IMR-90 (cell line): ENCODE measurements around the gene TBXAS1. TPM values are rescaled to one million over a fixed set of nuclear protein-coding genes. Genes with fewer than 3 reads are reported as not detected.

Experiments used
- ATAC-seq: fragments of 200-7000 bp; cut with Tn5 transposase; 2 replicates; pipeline ENCODE4 v1.9.1; 2020; ENCODE audit warnings: low read depth, mild to moderate bottlenecking, moderate library complexity
- BruUV-seq: library from RNA; stranded (reverse); fragments of 400-500 nt; replicated peaks from 2 replicates; lab custom pipeline; 2021; lab: Mats Ljungman, UMichigan
- CTCF ChIA-PET: fragments of 300-600 bp; formaldehyde crosslinking; extraction: SDS; loops from one replicate; lab custom pipeline; 2021; ENCODE audit warnings: antibody characterized with exemption; lab: Yijun Ruan, JAX
- POLR2A ChIA-PET: fragments of 300-600 bp; sonication (Branson Sonifier 250); formaldehyde crosslinking; loops from one replicate; lab custom pipeline; 2022; ENCODE audit warnings: antibody characterized with exemption; ENCODE audit not compliant: unreplicated experiment; lab: Charles Lee
- DNase-seq: peaks from one replicate; pipeline ENCODE4 v3.0.0; 2013
- H2AFZ ChIP-seq: replicated peaks from 2 replicates; pipeline ENCODE3; 2013; ENCODE audit warnings: low read length, mild to moderate bottlenecking; ENCODE audit not compliant: poor library complexity
- H2AK5ac ChIP-seq: 2 replicates; pipeline ENCODE4 v1.6.1; 2013; ENCODE audit warnings: low read depth, low read length, inconsistent platforms
- H2AK9ac ChIP-seq: replicated peaks from 2 replicates; pipeline ENCODE3; 2013; ENCODE audit warnings: mild to moderate bottlenecking, low read depth, low read length, moderate library complexity; ENCODE audit not compliant: poor library complexity
- H2BK120ac ChIP-seq: 2 replicates; pipeline ENCODE4 v1.6.1; 2013; ENCODE audit warnings: low read depth, low read length, inconsistent platforms
- H2BK15ac ChIP-seq: 3 replicates; pipeline ENCODE4 v1.6.1; 2013; ENCODE audit warnings: low read depth, low read length, inconsistent platforms
- H2BK20ac ChIP-seq: 2 replicates; pipeline ENCODE4 v1.6.1; 2013; ENCODE audit warnings: low read depth, mild to moderate bottlenecking, inconsistent platforms, low read length, moderate library complexity
- H2BK5ac ChIP-seq: 2 replicates; pipeline ENCODE4 v1.6.1; 2013; ENCODE audit warnings: mild to moderate bottlenecking, low read depth, low read length, inconsistent platforms; ENCODE audit not compliant: poor library complexity, severe bottlenecking
- H3K14ac ChIP-seq: replicated peaks from 2 replicates; pipeline ENCODE4 v1.6.1; 2013; ENCODE audit warnings: low read depth, low read length, inconsistent platforms
- H3K18ac ChIP-seq: 2 replicates; pipeline ENCODE4 v1.6.1; 2013; ENCODE audit warnings: low read depth, low read length, control low read depth
- H3K23ac ChIP-seq: 2 replicates; pipeline ENCODE4 v1.6.1; 2013; ENCODE audit warnings: low read depth, low read length, inconsistent platforms
- H3K27ac ChIP-seq: 2 replicates; pipeline ENCODE4 v1.5.1; 2013; ENCODE audit warnings: mild to moderate bottlenecking, control low read depth, low read length; ENCODE audit not compliant: insufficient read depth
- H3K27me3 ChIP-seq: 2 replicates; pipeline ENCODE4 v1.6.1; 2013; ENCODE audit warnings: low read length; ENCODE audit not compliant: control insufficient read depth, insufficient read depth
- H3K36me3 ChIP-seq: 2 replicates; pipeline ENCODE4 v1.6.1; 2013; ENCODE audit warnings: low read length, mixed read lengths; ENCODE audit not compliant: control insufficient read depth, insufficient read depth
- H3K4ac ChIP-seq: 2 replicates; pipeline ENCODE4 v1.6.1; 2013; ENCODE audit warnings: low read depth, low read length, inconsistent platforms
- H3K4me1 ChIP-seq: 2 replicates; pipeline ENCODE4 v1.6.1; 2013; ENCODE audit warnings: low read length, mixed read lengths; ENCODE audit not compliant: control insufficient read depth, insufficient read depth
- H3K4me2 ChIP-seq: 2 replicates; pipeline ENCODE4 v1.6.1; 2013; ENCODE audit warnings: low read depth, mild to moderate bottlenecking, control low read depth, low read length, moderate library complexity
- H3K4me3 ChIP-seq: 2 replicates; pipeline ENCODE4 v1.5.1; 2013; ENCODE audit warnings: low read depth, mild to moderate bottlenecking, control low read depth, low read length, moderate library complexity; ENCODE audit not compliant: insufficient read depth
- H3K56ac ChIP-seq: 2 replicates; pipeline ENCODE4 v1.6.1; 2013; ENCODE audit warnings: low read length, inconsistent platforms; ENCODE audit not compliant: insufficient read depth; ENCODE audit errors: extremely low read depth
- H3K79me1 ChIP-seq, 2 experiments: 2 replicates each; pipeline ENCODE4 v1.6.1; 2013; ENCODE audit warnings: low read length in 2 of 2, inconsistent platforms in 1 of 2, low read depth in 1 of 2
- H3K9ac ChIP-seq: 2 replicates; pipeline ENCODE4 v1.6.1; 2013; ENCODE audit warnings: low read depth, low read length, control low read depth
- H3K9me1 ChIP-seq: 2 replicates; pipeline ENCODE4 v1.6.1; 2013; ENCODE audit warnings: low read length, inconsistent platforms; ENCODE audit not compliant: insufficient read depth
- H3K9me3 ChIP-seq: 2 replicates; pipeline ENCODE4 v1.6.1; 2013; ENCODE audit warnings: low read length; ENCODE audit not compliant: control insufficient read depth, insufficient read depth
- H4K20me1 ChIP-seq: 2 replicates; pipeline ENCODE4 v1.6.1; 2013; ENCODE audit warnings: low read length, inconsistent platforms; ENCODE audit not compliant: insufficient read depth
- H4K5ac ChIP-seq: 2 replicates; pipeline ENCODE4 v1.6.1; 2013; ENCODE audit warnings: mild to moderate bottlenecking, low read depth, low read length, control low read depth
- H4K8ac ChIP-seq, 2 experiments: 2 replicates each; pipeline ENCODE4 v1.6.1; 2013; ENCODE audit warnings: low read depth in 2 of 2, low read length in 2 of 2, control low read depth in 1 of 2, inconsistent platforms in 1 of 2
- H4K91ac ChIP-seq: 2 replicates; pipeline ENCODE4 v1.6.1; 2013; ENCODE audit warnings: low read depth, low read length, inconsistent platforms; ENCODE audit not compliant: insufficient read depth
- BHLHE40 ChIP-seq: fragments of 150-350 bp; IDR thresholded peaks from 2 replicates; pipeline ENCODE4 v1.6.1; 2016; ENCODE audit warnings: mild to moderate bottlenecking, low read depth, low read length
- CHD1 ChIP-seq: IDR thresholded peaks from 2 replicates; pipeline ENCODE4 v1.6.1; 2012; ENCODE audit warnings: low read depth, low read length, improper control_type of control experiment
- FOS ChIP-seq: fragments of 150-350 bp; IDR thresholded peaks from 2 replicates; pipeline ENCODE4 v1.6.1; 2016; ENCODE audit warnings: low read depth, low read length
- MAZ ChIP-seq: IDR thresholded peaks from 2 replicates; pipeline ENCODE4 v1.6.1; 2012; ENCODE audit warnings: low read depth, mild to moderate bottlenecking, low read length, improper control_type of control experiment, moderate library complexity, borderline replicate concordance
- MXI1 ChIP-seq: IDR thresholded peaks from 2 replicates; pipeline ENCODE4 v1.6.1; 2012; ENCODE audit warnings: low read depth, mild to moderate bottlenecking, low read length, moderate library complexity, borderline replicate concordance
- POLR2A ChIP-seq: IDR thresholded peaks from 2 replicates; pipeline ENCODE4 v1.6.1; 2012; ENCODE audit warnings: mild to moderate bottlenecking, low read depth, low read length
- RCOR1 ChIP-seq: IDR thresholded peaks from 2 replicates; pipeline ENCODE4 v1.6.1; 2012; ENCODE audit warnings: mild to moderate bottlenecking, low read length, improper control_type of control experiment; ENCODE audit not compliant: insufficient replicate concordance
- RFX5 ChIP-seq: IDR thresholded peaks from 2 replicates; pipeline ENCODE4 v1.8.0; 2012; ENCODE audit warnings: low read depth, mild to moderate bottlenecking, low read length, moderate library complexity
- WGBS, 2 experiments: methylation state at CpG; one replicate each; pipeline versions ENCODE4 v1.1.5 to v1.1.7; 2013; ENCODE audit warnings: missing lambda C conversion rate in 2 of 2; ENCODE audit not compliant: insufficient read length in 1 of 2; ENCODE audit errors: extremely low coverage in 2 of 2; 5-methylcytosine and 5-hydroxymethylcytosine counted together
- dilution Hi-C: fragments of 300-500 bp; cut with HindIII; formaldehyde crosslinking; loops from one replicate; pipeline ENCODE4 v1.14.3; 2018; ENCODE audit warnings: low sequenced_read_pairs; ENCODE audit not compliant: unreplicated experiment
- in situ Hi-C: fragments of 300-500 bp; cut with MboI; formaldehyde crosslinking; loops from 3 replicates; pipeline ENCODE4 v1.14.3; 2019; ENCODE audit warnings: low sequenced_read_pairs, inconsistent platforms, mixed read lengths
- intact Hi-C: fragments of 100-400 bp; cut with micrococcal nuclease; formaldehyde crosslinking; loops from 2 replicates; pipeline ENCODE4 v1.10.0; 2022
- polyA plus RNA-seq, 3 experiments: library from polyadenylated mRNA; depleted of rRNA; stranded (reverse); fragments of >200 nt; gene quantifications; 2 replicates each; pipeline ENCODE4 v1.2.3, GENCODE V29; 2012; ENCODE audit warnings: low replicate concordance in 1 of 3
- total RNA-seq: library from RNA; depleted of rRNA; stranded (reverse); fragments of >200 nt; gene quantifications from 2 replicates; pipeline ENCODE4 v1.2.3, GENCODE V29; 2012
- TF ChIP-seq, protein P1 (sequence below): conservative IDR thresholded peaks from 2 replicates; pipeline ENCODE4 v1.5.1; 2012; ENCODE audit warnings: mild to moderate bottlenecking, low read depth, low read length, improper control_type of control experiment
- TF ChIP-seq, protein P2 (sequence below): fragments of 150-350 bp; IDR thresholded peaks from 2 replicates; pipeline ENCODE4 v1.6.1; 2016; ENCODE audit warnings: low read depth, mild to moderate bottlenecking, low read length, moderate library complexity, borderline replicate concordance
- TF ChIP-seq, protein P3 (sequence below): fragments of 150-350 bp; IDR thresholded peaks from 2 replicates; pipeline ENCODE4 v1.6.1; 2017; ENCODE audit warnings: mild to moderate bottlenecking, antibody characterized with exemption, low read length, low read depth

TBXAS1 gene
- total and polyA plus RNA-seq, 2 of the 4 experiments (the other 2 are of a cell fraction), result 5.9 to 10.8 TPM

DNA sequence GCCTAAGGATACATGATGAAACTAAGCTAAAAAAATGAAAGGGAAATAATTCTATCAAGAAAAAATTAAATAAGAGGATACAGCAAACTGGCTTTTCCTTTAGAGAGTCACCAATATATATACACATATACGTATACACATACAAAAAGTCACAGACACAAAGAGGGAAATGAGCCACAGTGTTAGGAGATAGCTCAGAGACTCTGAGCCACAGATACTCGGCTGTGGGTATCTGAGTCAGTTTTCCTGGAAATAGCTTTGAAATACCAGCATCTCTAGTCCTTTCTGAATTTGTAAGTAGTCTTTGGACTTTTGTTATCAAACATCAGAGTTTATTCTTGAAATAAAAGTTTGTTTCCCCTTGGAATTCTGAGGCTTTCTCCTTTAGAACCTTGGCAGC lies 111.8 kb downstream of the TBXAS1 start:
- no TSS peak for BruUV-seq
- no peak overlapping the region for H3K14ac ChIP-seq
- no peak overlapping the region for H2AK9ac ChIP-seq
- H3K9ac ChIP-seq, result no peak overlapping the region
- ChIA-PET POLR2A (interaction anchor here (1.5 kb wide), 1 partner anchor 25 kb away, joined by 3 read pairs; no protein-coding TSS in a partner anchor), CTCF (interaction anchor here (0.6 kb wide), 1 partner anchor 162 kb away, joined by 4 read pairs; no protein-coding TSS in a partner anchor)
- no peak overlapping the region for H2BK15ac ChIP-seq
- H3K36me3 ChIP-seq, result peaks cover 5% of the 10 kb centered on the region; the same call in 1 of the 2 replicates
- H3K9me3 ChIP-seq, result peaks cover 7% of the 10 kb centered on the region
- no peak overlapping the region for H2BK5ac ChIP-seq
- no peak overlapping the region for H3K23ac ChIP-seq
- H3K9me1 ChIP-seq, result no peaks in the 10 kb centered on the region; the same call in 1 of the 2 replicates
- TF ChIP-seq BHLHE40, result no peak
- no peak for TF ChIP-seq POLR2A
- no peak for TF ChIP-seq MAZ
- no peak for TF ChIP-seq MXI1
- TF ChIP-seq, protein P1, sequence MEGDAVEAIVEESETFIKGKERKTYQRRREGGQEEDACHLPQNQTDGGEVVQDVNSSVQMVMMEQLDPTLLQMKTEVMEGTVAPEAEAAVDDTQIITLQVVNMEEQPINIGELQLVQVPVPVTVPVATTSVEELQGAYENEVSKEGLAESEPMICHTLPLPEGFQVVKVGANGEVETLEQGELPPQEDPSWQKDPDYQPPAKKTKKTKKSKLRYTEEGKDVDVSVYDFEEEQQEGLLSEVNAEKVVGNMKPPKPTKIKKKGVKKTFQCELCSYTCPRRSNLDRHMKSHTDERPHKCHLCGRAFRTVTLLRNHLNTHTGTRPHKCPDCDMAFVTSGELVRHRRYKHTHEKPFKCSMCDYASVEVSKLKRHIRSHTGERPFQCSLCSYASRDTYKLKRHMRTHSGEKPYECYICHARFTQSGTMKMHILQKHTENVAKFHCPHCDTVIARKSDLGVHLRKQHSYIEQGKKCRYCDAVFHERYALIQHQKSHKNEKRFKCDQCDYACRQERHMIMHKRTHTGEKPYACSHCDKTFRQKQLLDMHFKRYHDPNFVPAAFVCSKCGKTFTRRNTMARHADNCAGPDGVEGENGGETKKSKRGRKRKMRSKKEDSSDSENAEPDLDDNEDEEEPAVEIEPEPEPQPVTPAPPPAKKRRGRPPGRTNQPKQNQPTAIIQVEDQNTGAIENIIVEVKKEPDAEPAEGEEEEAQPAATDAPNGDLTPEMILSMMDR, result no peak
- no peak for TF ChIP-seq RFX5
- no peak for TF ChIP-seq FOS
- TF ChIP-seq RCOR1, result no peak
- no peak for TF ChIP-seq CHD1
- TF ChIP-seq, protein P2, sequence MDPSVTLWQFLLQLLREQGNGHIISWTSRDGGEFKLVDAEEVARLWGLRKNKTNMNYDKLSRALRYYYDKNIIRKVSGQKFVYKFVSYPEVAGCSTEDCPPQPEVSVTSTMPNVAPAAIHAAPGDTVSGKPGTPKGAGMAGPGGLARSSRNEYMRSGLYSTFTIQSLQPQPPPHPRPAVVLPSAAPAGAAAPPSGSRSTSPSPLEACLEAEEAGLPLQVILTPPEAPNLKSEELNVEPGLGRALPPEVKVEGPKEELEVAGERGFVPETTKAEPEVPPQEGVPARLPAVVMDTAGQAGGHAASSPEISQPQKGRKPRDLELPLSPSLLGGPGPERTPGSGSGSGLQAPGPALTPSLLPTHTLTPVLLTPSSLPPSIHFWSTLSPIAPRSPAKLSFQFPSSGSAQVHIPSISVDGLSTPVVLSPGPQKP, result no peak
- TF ChIP-seq, protein P3, sequence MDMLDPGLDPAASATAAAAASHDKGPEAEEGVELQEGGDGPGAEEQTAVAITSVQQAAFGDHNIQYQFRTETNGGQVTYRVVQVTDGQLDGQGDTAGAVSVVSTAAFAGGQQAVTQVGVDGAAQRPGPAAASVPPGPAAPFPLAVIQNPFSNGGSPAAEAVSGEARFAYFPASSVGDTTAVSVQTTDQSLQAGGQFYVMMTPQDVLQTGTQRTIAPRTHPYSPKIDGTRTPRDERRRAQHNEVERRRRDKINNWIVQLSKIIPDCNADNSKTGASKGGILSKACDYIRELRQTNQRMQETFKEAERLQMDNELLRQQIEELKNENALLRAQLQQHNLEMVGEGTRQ, result no peak
- no peaks in the 10 kb centered on the region for H3K79me1 ChIP-seq
- dilution Hi-C loops (no loop called here), in situ Hi-C loops (no loop called here), intact Hi-C loops (no loop called here)
- H2BK20ac ChIP-seq, result no peak overlapping the region
- H3K4me1 ChIP-seq, result peaks cover 8% of the 10 kb centered on the region
- no peak overlapping the region for H4K91ac ChIP-seq
- H2BK120ac ChIP-seq, result no peak overlapping the region
- H3K4me2 ChIP-seq, result no peak overlapping the region
- WGBS, 2 experiments, result no CpG with 5 or more reads among the region's 2 CpGs
- DNase-seq (peak; percentile 50), ATAC-seq (peak; percentile 61)
- no peak overlapping the region for H2AK5ac ChIP-seq
- no peak overlapping the region for H3K4me3 ChIP-seq
- H3K27me3 ChIP-seq, result no peaks in the 10 kb centered on the region
- H3K4ac ChIP-seq, result no peak overlapping the region
- H3K27ac ChIP-seq, result no peak overlapping the region
- H3K18ac ChIP-seq, result no peak overlapping the region
- no peak overlapping the region for H4K5ac ChIP-seq
- no peak overlapping the region for H2AFZ ChIP-seq
- no peak overlapping the region for H3K56ac ChIP-seq
- H4K20me1 ChIP-seq, result no peaks in the 10 kb centered on the region
- no peak overlapping the region for H4K8ac ChIP-seq
